Measurements from ENCODE around the gene LCNL1.

Gene LCNL1

GRCh38 chr9:136951541-136952320 is 31.1 kb upstream of the LCNL1 start, which contains the start of gene LCN12:
Gene LCN12, plus strand, starts transcription at chr9:136952273. Its CDS starts 55 bp downstream, at chr9:136952328.
- no peak for DNase-seq
- TF ChIP-seq POLR2A (IDR thresholded peaks at IDR 0.05; ENCODE audit: low read length) (no peak), GATA1 (IDR thresholded peaks at IDR 0.05; ENCODE audit: low read depth, low read length) (no peak)

DNA sequence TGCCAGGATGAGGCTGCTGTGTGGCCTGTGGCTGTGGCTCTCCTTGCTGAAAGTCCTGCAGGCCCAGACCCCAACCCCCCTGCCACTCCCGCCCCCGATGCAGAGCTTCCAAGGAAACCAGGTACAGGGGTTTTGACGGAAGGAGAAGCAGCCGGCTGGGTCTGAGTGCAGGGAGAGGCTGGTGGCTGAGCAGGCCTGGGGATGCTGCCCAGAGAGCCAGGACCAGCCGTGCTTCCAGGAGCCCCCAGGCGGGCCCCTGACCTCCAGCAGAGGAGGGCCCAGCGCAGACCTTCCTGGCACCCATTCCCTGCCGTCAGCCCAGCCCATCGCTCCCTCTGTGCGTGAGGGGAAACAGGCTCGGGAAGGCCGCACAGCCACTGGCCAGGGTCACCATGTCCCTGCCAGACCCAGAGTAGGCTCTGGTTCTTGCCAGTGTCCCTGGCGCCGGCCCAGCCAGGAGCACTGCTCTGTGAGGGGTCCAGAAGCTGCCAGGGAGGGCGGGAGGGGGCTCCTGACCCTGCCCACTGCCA is 30.4 kb upstream of the LCNL1 start:
- TF ChIP-seq POLR2A (IDR thresholded peaks at IDR 0.05; ENCODE audit: low read length) (no peak), GATA1 (IDR thresholded peaks at IDR 0.05; ENCODE audit: low read depth, low read length) (no peak)
- no peak for DNase-seq

DNA sequence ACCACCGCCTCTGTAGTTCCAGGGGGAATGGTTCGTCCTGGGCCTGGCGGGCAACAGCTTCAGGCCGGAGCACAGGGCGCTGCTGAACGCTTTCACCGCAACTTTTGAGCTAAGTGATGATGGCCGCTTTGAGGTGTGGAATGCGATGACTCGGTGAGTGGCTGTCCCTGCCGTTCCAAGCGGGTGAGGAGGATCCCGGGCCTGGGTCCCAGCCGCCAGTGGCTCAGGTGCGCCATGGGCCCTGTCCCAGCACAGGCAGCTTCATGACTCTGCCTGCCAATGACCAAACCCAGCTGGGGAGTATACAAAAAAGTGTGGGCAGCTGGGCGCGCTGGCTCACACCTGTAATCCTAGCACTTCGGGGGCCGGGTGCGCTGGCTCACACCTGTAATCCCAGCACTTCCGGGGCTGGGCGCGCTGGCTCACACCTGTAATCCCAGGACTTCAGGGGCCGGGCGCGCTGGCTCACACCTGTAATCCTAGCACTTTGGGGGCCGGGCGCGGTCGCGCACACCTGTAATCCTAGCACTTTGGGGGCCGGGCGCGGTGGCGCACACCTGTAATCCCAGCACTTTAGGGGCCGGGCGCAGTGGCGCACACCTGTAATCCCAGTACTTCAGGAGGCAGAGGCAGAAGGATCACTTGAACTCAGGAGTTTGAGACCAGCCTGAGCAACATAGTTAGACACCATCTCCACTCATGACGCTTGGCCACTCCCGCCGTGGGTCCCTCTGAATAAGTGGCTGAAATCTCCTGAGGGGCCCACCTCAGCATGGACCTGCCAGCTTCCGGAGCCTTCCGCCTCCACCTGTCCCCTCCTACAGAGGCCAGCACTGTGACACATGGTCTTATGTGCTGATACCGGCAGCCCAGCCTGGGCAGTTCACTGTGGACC is 29.7 kb upstream of the LCNL1 start:
- TF ChIP-seq GATA1 (IDR thresholded peaks at IDR 0.05; ENCODE audit: low read depth, low read length): no peak
- no peak for TF ChIP-seq POLR2A (IDR thresholded peaks at IDR 0.05; ENCODE audit: low read length)
- no peak for DNase-seq

GRCh38 chr9:136953771-136954269 is 29.0 kb upstream of the LCNL1 start:
- TF ChIP-seq GATA1 (IDR thresholded peaks at IDR 0.05; ENCODE audit: low read depth, low read length): no peak
- TF ChIP-seq POLR2A (IDR thresholded peaks at IDR 0.05; ENCODE audit: low read length): no peak
- DNase-seq: no peak

GRCh38 chr9:136954270-136955083 is 28.3 kb upstream of the LCNL1 start:
- DNase-seq: no peak
- TF ChIP-seq POLR2A (IDR thresholded peaks at IDR 0.05; ENCODE audit: low read length) (no peak), GATA1 (IDR thresholded peaks at IDR 0.05; ENCODE audit: low read depth, low read length) (no peak)

DNA sequence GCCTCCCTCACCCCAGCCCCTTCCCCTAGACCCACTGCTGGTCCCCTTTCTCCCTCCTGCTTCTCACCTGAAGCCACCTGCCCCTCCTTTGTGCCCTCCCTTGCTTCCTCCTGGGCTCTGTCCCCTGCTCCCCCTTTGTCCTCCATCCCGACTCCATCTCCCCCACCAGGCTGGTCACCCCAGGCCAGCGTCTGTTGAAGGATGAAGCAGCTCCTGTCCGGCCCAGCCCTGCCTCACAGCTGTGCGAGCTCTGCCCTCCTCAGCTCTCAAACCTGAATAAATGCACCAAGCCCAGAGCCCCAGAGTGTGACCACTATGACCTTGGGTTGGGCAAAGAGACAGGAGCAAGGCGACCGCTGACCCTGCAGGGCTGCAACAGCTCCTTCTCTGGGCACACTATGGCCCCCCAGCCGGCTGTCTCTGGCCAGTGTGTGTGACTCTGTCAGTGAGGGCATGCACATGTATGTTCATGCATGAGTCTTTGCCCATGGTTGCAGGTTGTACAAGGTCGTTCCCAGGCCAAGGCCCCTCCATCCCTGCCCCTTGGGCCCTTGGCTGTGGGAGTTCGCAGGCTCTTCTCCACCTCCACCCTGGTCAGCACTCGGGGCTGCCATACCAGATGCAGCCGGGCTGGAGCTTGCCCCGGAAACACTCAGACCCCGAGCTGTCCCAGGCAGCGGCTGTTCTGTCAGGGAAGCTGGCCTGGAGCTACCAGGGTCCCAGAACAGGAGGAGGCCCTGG is 27.4 kb upstream of the LCNL1 start:
- TF ChIP-seq GATA1 (IDR thresholded peaks at IDR 0.05; ENCODE audit: low read depth, low read length): no peak
- TF ChIP-seq POLR2A (IDR thresholded peaks at IDR 0.05; ENCODE audit: low read length): no peak
- no peak for DNase-seq

DNA sequence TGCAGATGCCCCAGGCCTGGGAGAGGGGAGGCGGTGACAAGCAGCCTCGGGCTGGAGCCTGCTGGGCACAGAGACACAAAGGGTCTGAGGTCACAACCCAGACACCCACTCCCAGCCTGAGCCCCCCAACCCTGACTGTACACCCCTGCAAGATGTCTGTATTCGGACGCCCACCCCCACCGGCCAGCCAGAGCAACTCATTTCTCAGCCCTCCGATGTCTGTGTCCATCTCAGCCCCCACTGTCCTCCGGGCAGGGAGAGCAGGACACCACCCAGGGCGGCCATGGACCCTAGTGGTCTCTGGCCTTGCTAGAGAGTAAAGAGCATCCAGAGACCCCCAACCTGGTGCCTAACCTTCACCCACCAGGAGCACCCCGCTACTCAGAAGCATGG is 26.9 kb upstream of the LCNL1 start:
- DNase-seq: no peak
- TF ChIP-seq POLR2A (IDR thresholded peaks at IDR 0.05; ENCODE audit: low read length) (no peak), GATA1 (IDR thresholded peaks at IDR 0.05; ENCODE audit: low read depth, low read length) (no peak)

- no peak for DNase-seq
- TF ChIP-seq GATA1 (IDR thresholded peaks at IDR 0.05; ENCODE audit: low read depth, low read length) (no peak), POLR2A (IDR thresholded peaks at IDR 0.05; ENCODE audit: low read length) (no peak)
Observed at GRCh38 chr9:136956604-136957003, 26.2 kb upstream of the LCNL1 start.

DNA sequence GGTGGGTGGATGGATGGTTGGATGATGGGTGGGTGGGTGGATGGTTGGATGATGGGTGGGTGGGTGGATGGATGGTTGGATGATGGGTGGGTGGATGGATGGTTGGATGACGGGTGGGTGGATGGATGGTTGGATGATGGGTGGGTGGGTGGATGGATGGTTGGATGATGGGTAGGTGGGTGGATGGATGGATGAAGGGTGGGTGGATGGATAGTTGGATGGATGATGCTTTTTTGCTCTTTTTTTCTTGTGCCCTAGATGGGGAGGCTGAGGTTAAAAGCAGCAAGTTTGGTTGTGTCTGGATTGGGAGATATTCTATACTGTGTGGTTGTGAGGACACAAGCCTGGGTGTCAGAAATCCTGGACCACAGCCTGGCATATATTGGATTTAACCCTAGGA is 25.3 kb upstream of the LCNL1 start:
- no peak for DNase-seq
- TF ChIP-seq POLR2A (IDR thresholded peaks at IDR 0.05; ENCODE audit: low read length): no peak
- TF ChIP-seq GATA1 (IDR thresholded peaks at IDR 0.05; ENCODE audit: low read depth, low read length): no peak

- TF ChIP-seq GATA1 (IDR thresholded peaks at IDR 0.05; ENCODE audit: low read depth, low read length) (no peak), POLR2A (IDR thresholded peaks at IDR 0.05; ENCODE audit: low read length) (no peak)
- DNase-seq: no peak
Observed at GRCh38 chr9:136957901-136958300, 24.9 kb upstream of the LCNL1 start.

GRCh38 chr9:136958473-136958872 is 24.3 kb upstream of the LCNL1 start:
- DNase-seq: no peak
- TF ChIP-seq GATA1 (IDR thresholded peaks at IDR 0.05; ENCODE audit: low read depth, low read length): no peak

DNA sequence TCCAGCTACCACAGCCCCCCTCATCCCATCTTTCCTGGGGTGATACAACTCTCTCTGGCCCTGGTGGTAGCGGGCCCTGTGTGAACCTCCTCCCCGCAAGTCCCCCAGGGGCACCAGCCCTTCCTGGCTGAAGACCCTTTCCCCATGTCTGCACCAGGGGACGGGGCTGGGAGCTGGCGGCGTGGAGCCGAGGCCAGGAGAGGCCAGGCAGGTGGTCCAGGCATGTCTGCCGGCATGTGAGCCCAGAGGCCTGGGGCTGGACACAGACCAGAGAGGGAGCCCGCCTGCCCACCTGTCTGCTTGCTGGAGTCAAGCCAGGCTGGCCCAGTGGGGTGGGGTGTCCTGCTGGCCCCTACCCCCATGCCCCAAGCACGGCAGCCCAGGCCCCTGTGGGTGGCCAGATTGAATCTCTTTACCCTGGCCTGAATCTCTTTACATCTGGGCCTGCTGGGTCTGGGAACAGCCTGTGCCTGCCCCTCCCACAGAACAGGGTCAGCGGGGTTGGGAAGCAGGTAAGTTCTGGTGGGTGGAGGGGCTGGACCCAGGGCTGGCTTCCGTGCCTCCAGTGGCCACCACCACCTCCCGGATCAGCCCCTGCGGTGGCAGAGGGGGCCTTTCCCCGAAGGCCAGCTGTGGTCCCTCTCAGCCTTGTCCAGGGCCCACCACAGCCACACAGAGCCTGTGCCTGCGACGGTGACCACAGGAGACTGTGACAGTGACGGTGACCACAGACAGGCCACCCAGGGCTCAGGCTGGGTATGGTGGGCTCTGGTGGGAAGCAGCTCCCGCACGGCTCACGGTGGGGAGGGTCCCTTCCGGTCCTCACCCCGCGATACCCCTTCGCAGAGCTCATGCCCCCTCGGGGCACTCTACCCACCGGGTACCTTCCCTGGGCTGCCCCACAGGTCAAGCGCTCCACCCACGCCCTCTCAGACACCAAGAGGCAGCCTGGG is 23.6 kb upstream of the LCNL1 start:
- no peak for DNase-seq
- TF ChIP-seq POLR2A (IDR thresholded peaks at IDR 0.05; ENCODE audit: low read length) (no peak), GATA1 (IDR thresholded peaks at IDR 0.05; ENCODE audit: low read depth, low read length) (no peak)
